GM12878 (cell line): ENCODE measurements around the gene HOXB6. TPM values are rescaled to one million over a fixed set of nuclear protein-coding genes. Genes with fewer than 3 reads are reported as not detected.

Experiments used
- ATAC-seq: fragments of 200-7000 bp; cut with Tn5 transposase; 3 replicates; pipeline ENCODE4 v1.9.1; 2020; ENCODE audit warnings: mild to moderate bottlenecking, moderate library complexity
- BruUV-seq: library from RNA; stranded (reverse); fragments of 400-500 nt; replicated peaks from 2 replicates; lab custom pipeline; 2021; lab: Mats Ljungman, UMichigan
- CTCF ChIA-PET: fragments of 300-600 bp; sonication (Branson Sonifier 250); formaldehyde crosslinking; extraction: SDS; loops from one replicate; lab custom pipeline; 2021; ENCODE audit warnings: inconsistent platforms; lab: Yijun Ruan, JAX
- POLR2A ChIA-PET: fragments of 350-600 bp; formaldehyde crosslinking; extraction: SDS; loops from one replicate; lab custom pipeline; 2021; ENCODE audit warnings: inconsistent platforms; lab: Charles Lee
- RAD21 ChIA-PET: fragments of 300-600 bp; sonication (Branson Sonifier 250); formaldehyde crosslinking; loops from one replicate; lab custom pipeline; 2023; ENCODE audit warnings: antibody characterized with exemption; ENCODE audit not compliant: unreplicated experiment; lab: Charles Lee
- SMC1A ChIA-PET: fragments of 300-600 bp; sonication (Branson Sonifier 250); formaldehyde crosslinking; loops from one replicate; lab custom pipeline; 2023; ENCODE audit not compliant: unreplicated experiment, uncharacterized antibody; lab: Charles Lee
- DNase-seq: peaks from one replicate; pipeline ENCODE4 v3.0.0-alpha.2; 2011; ENCODE audit warnings: low read depth, low spot score
- FAIRE-seq: peaks from 3 replicates; lab custom pipeline; 2011; peaks lifted over from hg19 to GRCh38; lab: Jason Lieb, UNC
- H2AFZ ChIP-seq: 2 replicates; pipeline ENCODE4 v1.6.0; 2011; ENCODE audit warnings: low read depth, low read length, control low read depth; ENCODE audit not compliant: control insufficient read depth
- H3K27ac ChIP-seq: 2 replicates; pipeline ENCODE4 v1.5.1; 2011; ENCODE audit warnings: control low read depth; ENCODE audit not compliant: control insufficient read depth, insufficient read depth
- H3K27me3 ChIP-seq, 2 experiments: replicated peaks in 1 of 2; 2 replicates each; pipeline versions ENCODE4 v1.6.0 to v1.6.1; 2011; ENCODE audit warnings: low read length in 1 of 2; ENCODE audit not compliant: control insufficient read depth in 2 of 2, insufficient read depth in 2 of 2
- H3K36me3 ChIP-seq, 2 experiments: 2 replicates each; pipeline ENCODE4 v1.5.1; 2011; ENCODE audit warnings: low read length in 1 of 2; ENCODE audit not compliant: control insufficient read depth in 2 of 2, insufficient read depth in 2 of 2
- H3K4me1 ChIP-seq: 2 replicates; pipeline ENCODE4 v1.6.1; 2011; ENCODE audit warnings: mild to moderate bottlenecking, low read length, moderate library complexity, mixed read lengths; ENCODE audit not compliant: control insufficient read depth, insufficient read depth
- H3K4me2 ChIP-seq: 2 replicates; pipeline ENCODE4 v1.6.0; 2011; ENCODE audit warnings: control low read depth; ENCODE audit not compliant: control insufficient read depth, insufficient read depth
- H3K4me3 ChIP-seq: fragments of 200-600 bp; sonication (generic); 2 replicates; pipeline ENCODE4 v1.5.1; 2016
- H3K79me2 ChIP-seq: 2 replicates; pipeline ENCODE4 v1.6.0; 2011; ENCODE audit warnings: low read length; ENCODE audit not compliant: control insufficient read depth, insufficient read depth
- H3K9ac ChIP-seq: 2 replicates; pipeline ENCODE4 v1.8.0; 2011; ENCODE audit warnings: low read length, control low read depth, mixed read lengths; ENCODE audit not compliant: control insufficient read depth, insufficient read depth
- H3K9me3 ChIP-seq: replicated peaks from 3 replicates; pipeline ENCODE4 v1.5.1; 2011; ENCODE audit warnings: mild to moderate bottlenecking, low read length; ENCODE audit not compliant: control insufficient read depth, insufficient read depth
- H4K20me1 ChIP-seq: 2 replicates; pipeline ENCODE4 v1.6.0; 2011; ENCODE audit not compliant: control insufficient read depth, insufficient read depth
- HSF1 ChIP-seq: fragments of 150-350 bp; IDR thresholded peaks from 2 replicates; pipeline ENCODE4 v1.6.1; 2014; ENCODE audit warnings: mild to moderate bottlenecking, low read depth, low read length
- IRF5 ChIP-seq: fragments of 450-650 bp; IDR thresholded peaks from 2 replicates; pipeline ENCODE4 v1.6.1; 2017; ENCODE audit warnings: borderline replicate concordance
- SMAD1 ChIP-seq: fragments of 450-650 bp; IDR thresholded peaks from 2 replicates; pipeline ENCODE4 v1.6.1; 2018; ENCODE audit warnings: mild to moderate bottlenecking, low read depth; ENCODE audit not compliant: partially characterized antibody
- ZNF274 ChIP-seq: IDR thresholded peaks from one replicate; pipeline ENCODE4 v1.8.0; 2011; ENCODE audit not compliant: insufficient read length, insufficient read depth
- WGBS: methylation state at CpG from one replicate; pipeline ENCODE4 v1.1.6; 2016; ENCODE audit warnings: low lambda C conversion rate; ENCODE audit not compliant: insufficient replicate concordance, insufficient coverage; ENCODE audit errors: missing lambda C conversion rate; 5-methylcytosine and 5-hydroxymethylcytosine counted together
- in situ Hi-C: fragments of 300-500 bp; cut with MboI; formaldehyde crosslinking; loops from 9 replicates; pipeline ENCODE4 v1.14.3; 2018; ENCODE audit warnings: mixed read lengths
- intact Hi-C: fragments of 100-400 bp; cut with micrococcal nuclease; formaldehyde crosslinking; loops from one replicate; pipeline ENCODE4 v1.14.2; 2022; ENCODE audit not compliant: unreplicated experiment
- polyA plus RNA-seq, 11 experiments: library from polyadenylated mRNA; depleted of rRNA in 4 of 11; unstranded in 6 of 11; stranded (reverse) in 5 of 11; fragments of >200 nt; fragmentation: Nextera tagmentation in 4 of 11; fragmentation: Illumina TruSeq in 1 of 11; extraction: Ambion mirVana in 4 of 11; extraction: Trizol in 1 of 11; gene quantifications; 1 replicate in 1 of 11; 2 replicates in 10 of 11; pipeline versions ENCODE4 v1.2.1 to v1.2.3, GENCODE V29; 2011 to 2016; ENCODE audit warnings: inconsistent platforms in 2 of 11, missing spikeins in 2 of 11, low read depth in 1 of 11
- total RNA-seq, 4 experiments: library from RNA; depleted of rRNA in 3 of 4; stranded (reverse); fragments of >200 nt in 3 of 4; fragmentation: Illumina TruSeq in 1 of 4; extraction: Trizol in 1 of 4; gene quantifications; 2 replicates each; pipeline versions ENCODE4 v1.2.1 to v1.2.3, GENCODE V29; 2013 to 2021

Gene HOXB6
- total and polyA plus RNA-seq, 10 of the 15 experiments (the other 5 are each of a cell fraction or from before 2014, with no cell fraction given) = 0.04 to 0.51 (median 0.09) TPM; not detected in 2

GRCh38 chr17:48549281-48549630 is 55.5 kb downstream of the HOXB6 start:
- DNase-seq (no peak), FAIRE-seq (no peak), ATAC-seq (no peak)
- Histone ChIP-seq H3K9me3 (no peaks in the 10 kb centered on the region), H3K27me3 (no peaks in the 10 kb centered on the region), H3K79me2 (no peaks in the 10 kb centered on the region; the same call in none of the 2 replicates), H3K4me1 (peaks cover 7% of the 10 kb centered on the region), H4K20me1 (no peaks in the 10 kb centered on the region), H3K4me2 (no peak overlapping the region), H3K27ac (no peak overlapping the region), H2AFZ (no peak overlapping the region), H3K9ac (no peak overlapping the region), H3K36me3 (peaks cover 0 to 6% of the 10 kb centered on the region in 2 experiments; a peak in 2 of 4 replicates), H3K4me3 (no peak overlapping the region)
- BruUV-seq = no TSS peak
- ChIA-PET SMC1A (interaction anchor here (1.0 to 1.4 kb wide), 3 partner anchors 8 to 58 kb away, joined by 3 read pairs; no protein-coding TSS in a partner anchor), RAD21 (no interaction called here), POLR2A (interaction anchor here (1.6 kb wide), 1 partner anchor 10 kb away, joined by 6 read pairs; no protein-coding TSS in a partner anchor), CTCF (interaction anchor here (0.6 to 1.4 kb wide), 3 partner anchors 35 to 198 kb away, joined by 3 to 4 read pairs (median 3); no protein-coding TSS in a partner anchor)
- WGBS = 43% methylated on average over 3 of the region's 3 CpGs
- in situ Hi-C loops (no loop called here), intact Hi-C loops (no loop called here)
- TF ChIP-seq IRF5 (no peak), HSF1 (no peak), SMAD1 (no peak), ZNF274 (no peak)
